ENCODE results near the gene GCN1.

Gene GCN1

GRCh38 chr12:120134307-120134980 lies 60.1 kb downstream of the GCN1 start:
- no peak for TF ChIP-seq CTCF (conservative IDR thresholded peaks at IDR 0.05; ENCODE audit: low read depth, low read length)
- peak overlapping the region; percentile 68 for H3K4me2 ChIP-seq
- H2AFZ ChIP-seq (ENCODE audit: low read depth): no peak overlapping the region
- no peaks in the 10 kb centered on the region for H4K20me1 ChIP-seq (ENCODE audit: insufficient read depth)
- peaks cover 62% of the 10 kb centered on the region for H3K4me1 ChIP-seq (ENCODE audit: low read depth, poor library complexity, severe bottlenecking)
- no peak overlapping the region for H3K9ac ChIP-seq
- H3K4me3 ChIP-seq (IDR thresholded peaks at IDR 0.05; ENCODE audit: insufficient read depth, low read depth, low read length): no peak overlapping the region
- peak overlapping the region; percentile 74; the same call in 1 of the 2 replicates for H3K27ac ChIP-seq
- no peaks in the 10 kb centered on the region for H3K36me3 ChIP-seq (ENCODE audit: insufficient read depth)
- H3K27me3 ChIP-seq (ENCODE audit: insufficient read depth, low read depth): no peaks in the 10 kb centered on the region
- H3K79me2 ChIP-seq (ENCODE audit: insufficient read depth, low read depth): no peaks in the 10 kb centered on the region

GRCh38 chr12:120132863-120133385 lies 61.6 kb downstream of the GCN1 start:
- Histone ChIP-seq H3K27ac (peak overlapping the region; percentile 74), H3K79me2 (ENCODE audit: insufficient read depth, low read depth) (no peaks in the 10 kb centered on the region), H3K36me3 (ENCODE audit: insufficient read depth) (no peaks in the 10 kb centered on the region), H3K27me3 (ENCODE audit: insufficient read depth, low read depth) (no peaks in the 10 kb centered on the region), H2AFZ (ENCODE audit: low read depth) (no peak overlapping the region), H4K20me1 (ENCODE audit: insufficient read depth) (no peaks in the 10 kb centered on the region), H3K4me3 (IDR thresholded peaks at IDR 0.05; ENCODE audit: insufficient read depth, low read depth, low read length) (no peak overlapping the region), H3K9ac (no peak overlapping the region; the same call in 1 of the 2 replicates), H3K4me2 (peak overlapping the region; percentile 68), H3K4me1 (ENCODE audit: low read depth, poor library complexity, severe bottlenecking) (peaks cover 62% of the 10 kb centered on the region)
- TF ChIP-seq CTCF (conservative IDR thresholded peaks at IDR 0.05; ENCODE audit: low read depth, low read length): no peak

- Histone ChIP-seq H4K20me1 (ENCODE audit: insufficient read depth) (no peaks in the 10 kb centered on the region), H3K4me1 (ENCODE audit: low read depth, poor library complexity, severe bottlenecking) (peaks cover 62% of the 10 kb centered on the region), H3K79me2 (ENCODE audit: insufficient read depth, low read depth) (no peaks in the 10 kb centered on the region), H3K4me3 (IDR thresholded peaks at IDR 0.05; ENCODE audit: insufficient read depth, low read depth, low read length) (no peak overlapping the region), H3K36me3 (ENCODE audit: insufficient read depth) (no peaks in the 10 kb centered on the region), H3K27me3 (ENCODE audit: insufficient read depth, low read depth) (no peaks in the 10 kb centered on the region), H3K9ac (no peak overlapping the region; the same call in 1 of the 2 replicates), H2AFZ (ENCODE audit: low read depth) (no peak overlapping the region), H3K27ac (peak overlapping the region; percentile 74), H3K4me2 (peak overlapping the region; percentile 68)
- TF ChIP-seq CTCF (conservative IDR thresholded peaks at IDR 0.05; ENCODE audit: low read depth, low read length): no peak
Observed at GRCh38 chr12:120132054-120132836, 62.3 kb downstream of the GCN1 start.

- Histone ChIP-seq H3K4me3 (IDR thresholded peaks at IDR 0.05; ENCODE audit: insufficient read depth, low read depth, low read length) (no peak overlapping the region), H3K4me1 (ENCODE audit: low read depth, poor library complexity, severe bottlenecking) (peaks cover 53% of the 10 kb centered on the region), H3K4me2 (no peak overlapping the region), H2AFZ (ENCODE audit: low read depth) (no peak overlapping the region), H3K27me3 (ENCODE audit: insufficient read depth, low read depth) (no peaks in the 10 kb centered on the region), H3K79me2 (ENCODE audit: insufficient read depth, low read depth) (no peaks in the 10 kb centered on the region), H3K36me3 (ENCODE audit: insufficient read depth) (no peaks in the 10 kb centered on the region), H4K20me1 (ENCODE audit: insufficient read depth) (no peaks in the 10 kb centered on the region), H3K9ac (no peak overlapping the region), H3K27ac (no peak overlapping the region)
- no peak for TF ChIP-seq CTCF (conservative IDR thresholded peaks at IDR 0.05; ENCODE audit: low read depth, low read length)
Observed at GRCh38 chr12:120131116-120131515, 63.4 kb downstream of the GCN1 start.

Data from KMS-11 (cell line).